HG03520 (cell line): ENCODE results near the gene CLMP.
"Not testable (repeated sequence)": the region's sequence is repeated elsewhere in the genome, so short reads cannot be mapped to it uniquely, and the experiment has no call there.

Experiments used
- ATAC-seq: cut with Tn5 transposase; IDR thresholded peaks from one replicate; pipeline ENCODE4 v1.9.1; 2021; ENCODE audit warnings: mild to moderate bottlenecking, moderate library complexity; ENCODE audit not compliant: unreplicated experiment

Gene CLMP

DNA sequence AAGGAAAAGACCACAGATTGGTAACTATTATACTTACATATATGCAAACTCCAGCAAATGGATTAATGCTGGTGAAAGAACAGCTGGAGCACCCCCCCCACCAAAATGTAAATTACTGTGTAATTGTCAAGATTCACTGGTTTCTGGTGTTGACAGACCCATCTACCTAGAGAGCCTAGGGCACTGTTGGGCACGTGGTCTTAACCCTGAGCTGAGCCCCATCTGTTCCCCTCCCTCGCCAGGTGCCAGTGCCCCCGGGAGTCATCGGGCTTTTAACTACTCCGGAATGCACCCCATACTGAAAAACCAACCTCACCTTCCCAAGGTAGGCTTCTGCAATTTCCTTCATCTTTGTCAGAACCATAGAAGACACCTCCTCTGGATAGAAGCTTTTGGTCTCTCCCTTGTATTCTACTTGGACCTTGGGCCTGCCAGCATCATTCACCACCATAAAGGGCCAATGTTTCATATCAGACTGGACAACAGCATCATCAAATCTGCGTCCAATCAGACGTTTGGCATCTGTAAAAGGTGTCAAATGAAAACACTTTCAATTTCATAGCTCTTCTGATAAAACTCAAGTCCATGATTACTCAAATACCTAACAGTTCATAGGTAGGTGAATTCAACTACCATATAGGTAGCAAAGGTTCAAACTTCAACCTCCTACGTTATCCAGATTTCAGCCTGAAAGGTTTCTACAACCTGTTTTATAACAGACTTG is 134.6 kb downstream of the CLMP start:
- ATAC-seq: no peak

DNA sequence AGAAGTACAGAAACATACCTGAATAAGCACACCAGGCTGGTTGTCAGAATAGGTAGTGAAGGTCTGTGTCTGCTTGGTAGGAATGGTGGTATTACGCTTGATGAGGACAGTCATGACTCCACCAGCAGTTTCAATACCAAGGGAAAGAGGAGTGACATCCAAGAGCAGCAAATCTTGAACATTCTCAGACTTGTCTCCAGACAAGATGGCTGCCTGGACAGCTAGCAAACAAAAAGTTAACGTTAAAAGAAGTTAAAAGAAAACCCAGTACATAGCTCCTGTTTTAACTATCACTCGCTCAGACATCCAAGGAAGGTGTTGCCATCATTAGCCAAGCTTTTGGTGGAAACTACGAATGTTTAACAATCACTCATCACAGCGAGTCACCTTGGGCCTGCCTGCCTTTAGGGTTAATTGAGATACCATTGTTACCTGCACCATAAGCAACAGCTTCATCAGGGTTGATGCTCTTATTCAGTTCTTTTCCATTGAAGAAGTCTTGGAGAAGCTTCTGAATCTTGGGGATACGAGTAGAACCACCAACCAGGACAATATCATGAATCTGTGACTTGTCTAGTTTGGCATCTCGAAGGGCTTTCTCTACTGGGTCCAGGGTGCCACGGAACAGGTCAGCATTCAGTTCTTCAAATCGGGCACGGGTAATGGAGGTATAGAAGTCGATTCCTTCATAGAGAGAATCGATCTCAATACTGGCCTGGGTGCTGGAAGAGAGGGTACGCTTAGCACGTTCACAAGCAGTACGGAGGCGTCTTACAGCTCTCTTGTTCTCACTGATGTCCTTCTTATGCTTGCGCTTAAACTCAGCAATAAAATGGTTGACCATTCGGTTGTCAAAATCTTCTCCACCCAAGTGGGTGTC is 135.8 kb downstream of the CLMP start:
- ATAC-seq: not testable (repeated sequence)

DNA sequence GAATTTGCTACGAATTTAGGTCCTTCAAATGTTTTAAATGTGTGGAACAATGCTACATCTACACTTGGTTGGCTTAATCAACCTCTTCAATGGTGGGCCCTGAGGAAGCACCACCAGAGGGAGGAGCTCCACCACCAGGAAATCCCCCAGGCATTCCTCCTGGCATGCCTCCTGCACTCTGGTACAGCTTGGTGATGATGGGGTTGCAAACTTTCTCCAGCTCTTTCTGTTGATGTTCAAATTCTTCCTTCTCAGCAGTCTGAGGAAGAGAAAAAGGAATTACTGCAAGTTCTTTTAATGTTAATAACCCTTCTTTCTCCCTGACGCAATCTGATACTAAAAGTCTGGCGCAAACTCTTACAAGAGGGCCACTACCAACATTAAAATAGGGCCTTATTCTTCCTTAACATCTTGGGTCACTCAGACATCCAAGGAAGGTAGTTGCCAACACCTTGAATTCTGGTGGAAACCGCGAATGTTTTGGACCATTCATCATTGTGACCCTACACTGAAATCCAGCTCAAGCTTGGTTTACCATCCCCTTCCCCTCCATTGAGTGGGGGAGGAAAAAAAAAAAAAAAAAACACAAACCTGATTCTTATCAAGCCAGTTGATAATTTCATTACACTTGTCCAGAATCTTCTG is 137.3 kb downstream of the CLMP start:
- no peak for ATAC-seq

DNA sequence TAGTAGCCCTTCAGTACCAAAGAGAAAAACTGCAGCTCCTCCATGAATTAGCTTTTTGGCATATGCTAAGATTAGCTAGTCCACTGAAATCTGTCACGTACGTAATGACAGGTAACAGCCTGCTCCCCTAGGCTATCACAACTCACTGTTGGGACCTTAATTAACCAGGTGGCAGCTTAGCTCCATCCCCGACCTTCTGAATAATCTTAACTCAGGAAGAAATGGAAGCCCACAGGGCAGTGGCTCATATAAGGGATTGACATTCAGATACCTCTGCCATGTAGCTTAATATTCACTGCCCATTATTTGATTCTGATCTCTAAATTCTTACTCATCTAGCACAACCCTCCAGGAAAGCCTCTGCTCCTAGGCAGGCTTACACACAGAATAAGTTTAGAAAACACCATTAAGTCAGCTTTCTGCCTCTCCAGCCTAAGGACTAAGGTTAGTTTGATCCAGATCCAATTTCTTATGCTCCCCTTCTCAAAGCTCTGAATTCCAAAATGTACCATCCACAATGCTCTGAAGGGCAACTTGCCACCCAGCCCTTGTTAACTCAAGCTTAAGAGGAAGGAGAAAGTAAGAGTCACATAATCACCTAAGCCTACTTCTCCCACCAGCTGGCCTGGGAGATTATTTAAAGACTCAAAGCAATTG is 138.1 kb downstream of the CLMP start:
- ATAC-seq: no peak

DNA sequence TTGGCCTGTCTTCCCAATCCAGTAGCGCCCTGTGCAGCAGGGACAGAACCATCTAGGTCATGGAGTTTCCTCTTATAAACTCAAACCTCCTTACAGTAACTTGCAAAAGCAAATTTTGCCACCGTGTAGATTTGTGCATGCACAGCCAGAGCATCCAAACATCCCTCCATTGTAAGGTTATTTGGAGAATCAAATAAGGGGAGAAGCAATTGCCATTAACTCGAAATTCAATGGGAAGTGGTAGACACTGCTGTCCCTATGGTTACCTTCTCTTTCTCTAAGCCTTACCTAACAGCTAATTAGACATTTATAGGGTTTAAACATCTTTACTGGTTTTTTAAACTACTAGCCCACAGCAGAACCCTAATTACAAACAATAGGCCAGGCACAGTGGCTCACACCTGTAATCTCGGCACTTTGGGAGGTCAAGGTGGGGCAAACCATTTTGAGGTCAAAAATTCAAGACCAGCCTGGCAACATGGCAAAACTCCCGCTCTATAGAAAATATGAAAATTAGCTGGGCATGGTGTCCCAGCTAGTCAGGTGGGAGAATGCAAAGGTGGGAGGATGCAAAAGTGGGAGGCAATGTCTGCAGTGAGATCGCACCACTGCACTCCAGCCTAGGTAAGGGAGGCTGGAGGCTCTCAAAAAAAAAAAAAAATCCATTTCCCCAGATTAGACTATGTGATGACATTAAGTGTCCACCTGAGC is 139.7 kb downstream of the CLMP start:
- no peak for ATAC-seq

DNA sequence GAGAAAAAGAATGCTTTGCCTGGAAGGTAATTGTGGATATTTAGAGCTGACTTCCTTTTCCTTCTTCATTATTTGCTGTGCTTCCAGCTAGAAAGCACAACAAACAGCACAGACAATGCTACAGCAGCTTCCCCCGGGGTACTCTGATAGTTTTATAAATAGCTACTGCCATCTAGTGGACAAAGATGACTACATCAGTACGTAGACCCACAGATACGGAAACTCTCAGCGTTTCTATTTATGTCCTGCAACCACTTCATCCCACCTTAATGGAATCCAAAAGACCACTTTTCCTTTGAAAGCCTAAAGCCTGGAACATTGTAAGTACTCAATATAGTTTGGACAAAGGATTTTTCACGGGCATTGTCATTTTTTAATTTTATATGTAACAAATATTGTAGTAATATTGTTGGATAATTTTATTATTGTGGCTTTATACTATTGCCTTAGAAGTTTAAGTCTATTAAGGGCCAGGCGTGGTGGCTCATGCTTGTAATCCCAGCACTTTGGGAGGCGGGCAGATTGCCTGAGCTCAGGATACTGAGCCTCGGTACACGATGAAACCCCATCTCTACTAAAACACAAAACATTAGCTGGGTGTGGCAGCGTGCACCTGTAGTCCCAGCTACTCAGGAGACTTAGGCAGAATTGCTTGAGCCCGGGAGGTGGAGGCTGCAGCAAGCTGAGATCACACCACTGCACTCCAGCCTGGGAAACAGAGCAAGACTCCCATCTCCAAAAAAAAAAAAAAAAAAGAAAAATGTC is 140.6 kb downstream of the CLMP start:
- ATAC-seq: peak; percentile 78

DNA sequence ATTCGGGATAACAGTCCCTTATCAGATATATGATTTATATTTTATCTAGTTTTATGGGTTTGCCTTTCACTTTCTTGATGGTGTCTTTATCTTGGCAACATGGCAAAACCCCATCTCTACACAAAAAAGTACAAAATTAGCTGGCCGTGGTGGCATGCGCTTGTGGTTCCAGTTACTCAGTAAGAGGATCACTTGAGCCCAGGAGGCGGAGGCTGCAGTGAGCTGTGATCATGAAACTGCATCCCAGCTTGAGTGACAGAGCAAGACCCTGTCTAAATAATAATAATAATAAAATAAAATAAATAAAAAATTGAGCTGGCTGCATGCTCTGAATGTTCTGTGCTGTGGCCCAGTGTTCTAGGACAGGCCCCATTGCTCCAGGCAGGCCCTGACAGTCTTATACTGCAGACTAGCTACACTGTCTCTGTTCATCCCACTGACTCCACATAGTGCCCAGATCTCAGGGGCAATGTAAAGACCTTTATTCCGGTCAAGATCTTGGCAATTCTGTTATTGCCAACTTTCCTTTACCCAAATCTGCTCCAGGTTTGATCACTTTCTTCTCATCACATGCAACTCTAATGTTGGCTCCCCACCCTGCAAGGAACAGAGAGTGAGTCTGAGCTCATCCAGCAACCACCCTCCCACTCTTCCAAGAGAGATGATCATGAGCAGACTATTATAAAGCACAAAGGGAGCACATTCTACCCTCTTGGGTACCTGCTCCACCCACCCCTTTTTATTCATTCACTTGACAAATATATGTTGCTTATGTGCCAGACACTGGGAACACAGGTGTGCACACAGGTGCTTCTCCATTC is 141.9 kb downstream of the CLMP start:
- ATAC-seq: no peak

DNA sequence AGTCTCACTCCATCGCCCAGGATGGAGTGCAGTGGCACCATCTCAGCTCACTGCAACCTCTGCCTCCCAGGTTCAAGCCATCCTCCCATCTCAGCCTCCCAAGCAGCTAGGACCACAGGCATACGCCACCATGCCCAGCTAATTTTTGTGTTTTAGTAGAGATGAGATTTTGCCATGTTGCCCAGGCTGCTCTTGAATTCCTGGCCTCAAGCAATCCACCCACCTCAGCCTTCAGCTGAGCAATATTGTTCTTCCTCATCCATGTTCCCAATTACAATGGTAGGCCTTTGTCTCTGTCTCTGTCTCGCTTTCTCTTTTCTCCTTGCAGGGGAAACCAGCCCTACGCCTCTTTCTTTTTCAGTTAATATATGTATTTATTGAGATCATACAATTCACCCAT is 143.4 kb downstream of the CLMP start:
- no peak for ATAC-seq

DNA sequence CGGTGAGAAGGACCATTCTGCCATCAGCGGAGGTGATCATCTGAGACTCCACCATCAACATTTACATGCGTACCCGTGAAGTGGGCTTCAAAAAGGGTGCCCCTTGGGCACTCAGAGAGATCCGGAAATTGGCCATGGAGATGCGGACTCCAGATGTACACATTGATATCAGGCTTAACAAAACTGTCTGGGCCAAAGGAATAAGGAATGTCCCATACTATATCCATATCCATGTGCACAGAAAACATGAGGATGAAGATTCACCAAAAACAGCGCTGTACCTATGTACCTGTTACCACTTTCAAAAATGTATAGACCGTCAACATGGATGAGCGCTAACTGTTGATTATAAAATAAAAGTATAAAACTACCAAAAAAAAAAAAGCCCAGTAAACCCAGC is 143.9 kb downstream of the CLMP start:
- no peak for ATAC-seq

DNA sequence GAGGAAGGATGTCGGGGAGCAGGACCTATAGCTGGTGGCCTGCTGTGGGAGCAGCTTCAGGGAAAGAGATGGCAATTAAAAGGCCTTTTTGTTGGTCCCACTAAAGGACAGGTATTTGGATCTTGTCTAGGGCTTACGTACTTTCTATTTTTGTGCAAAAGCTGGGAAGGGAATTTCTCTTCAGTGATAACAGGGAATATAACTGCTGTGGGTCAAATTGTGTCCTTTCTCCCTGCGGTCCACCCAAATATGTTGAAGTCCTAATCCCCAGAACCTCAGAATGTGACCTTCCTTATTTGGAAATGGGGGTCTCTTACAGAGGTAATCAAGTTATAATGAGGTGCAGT is 147.1 kb downstream of the CLMP start:
- no peak for ATAC-seq

DNA sequence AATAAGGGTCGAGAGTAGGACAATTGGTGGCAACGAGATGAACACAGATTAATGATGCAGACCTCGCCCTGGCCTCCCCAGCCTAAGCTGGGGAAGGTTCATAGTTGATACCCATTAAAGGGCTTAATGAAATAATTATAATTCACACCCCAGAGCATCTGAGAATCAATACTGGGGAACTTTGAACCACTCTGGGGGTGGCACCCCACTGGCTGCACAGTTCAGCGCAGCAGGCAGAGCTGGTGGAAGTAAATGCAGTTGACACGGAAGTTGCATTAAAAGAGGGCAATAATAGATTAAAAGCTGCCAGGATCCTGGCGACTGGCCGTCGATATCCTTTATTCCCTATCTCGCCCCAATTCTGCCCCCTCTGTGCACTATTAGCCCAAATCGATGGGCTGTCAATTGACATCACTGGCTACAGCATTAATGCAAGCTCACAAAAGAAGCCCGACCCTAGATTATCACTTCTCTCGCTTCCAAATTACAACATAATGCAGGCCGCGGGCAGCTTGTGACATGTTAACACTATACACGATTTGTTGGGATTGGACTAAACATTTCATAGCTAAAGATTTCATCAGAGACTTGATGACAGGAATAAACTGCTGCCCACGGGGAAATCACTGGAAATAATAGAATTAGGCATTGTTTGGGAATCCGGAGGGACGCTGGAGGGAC is 147.6 kb downstream of the CLMP start:
- no peak for ATAC-seq

DNA sequence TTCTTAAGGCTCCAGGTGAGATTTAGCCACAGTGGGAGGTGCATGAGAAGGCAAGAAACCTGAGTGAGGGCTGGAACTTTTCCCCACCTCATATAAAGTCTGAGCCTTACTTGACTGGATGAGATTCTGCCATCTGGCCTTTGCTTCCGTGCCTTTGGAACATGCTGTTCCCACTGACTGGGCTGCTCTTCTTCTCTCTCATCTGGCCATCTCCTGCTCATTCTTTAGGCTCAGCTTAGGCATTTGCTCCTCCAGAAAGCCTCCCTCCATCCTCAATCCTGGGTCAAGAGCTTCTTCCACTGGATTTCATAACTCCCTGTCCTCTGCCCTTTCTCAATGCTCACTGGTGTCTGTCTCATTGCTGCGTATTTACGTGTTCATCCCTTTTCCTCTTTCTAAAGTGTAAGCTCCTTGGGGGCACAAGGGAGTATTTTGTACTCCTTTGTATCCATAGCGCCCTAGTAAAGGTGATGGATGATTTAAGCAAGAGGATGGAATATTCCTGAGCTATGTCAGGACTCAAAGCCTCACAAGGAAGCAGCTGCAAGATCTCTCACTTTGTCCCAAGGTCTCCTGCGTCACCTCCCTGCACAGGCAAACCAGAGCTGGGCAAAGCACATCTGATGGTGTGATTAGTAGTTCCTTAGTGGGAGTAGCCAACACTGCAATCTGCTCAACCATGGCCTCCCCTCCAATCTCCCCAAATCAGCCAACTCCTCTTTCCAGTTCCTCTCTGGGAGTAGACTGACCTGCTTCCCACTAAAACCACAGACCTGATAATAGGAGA is 148.4 kb downstream of the CLMP start:
- ATAC-seq: no peak

DNA sequence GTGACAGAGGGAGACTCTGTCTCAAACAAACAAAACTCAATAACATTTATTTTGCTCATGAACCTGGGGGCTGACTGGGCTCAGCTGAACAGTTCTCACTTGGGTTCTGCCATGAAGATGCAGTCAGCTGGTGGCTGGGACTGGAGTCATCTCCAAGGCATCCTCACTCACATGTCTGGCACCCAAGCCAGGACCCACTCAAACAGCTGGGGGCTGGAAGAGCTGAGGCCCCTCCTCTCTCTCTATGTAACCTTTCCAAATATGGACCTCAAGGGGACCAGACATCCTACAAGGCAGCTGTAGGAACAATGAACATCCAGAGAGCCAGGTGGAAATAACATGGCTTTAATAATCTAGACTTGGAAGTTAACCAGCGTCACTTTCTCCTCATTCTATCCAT is 149.9 kb downstream of the CLMP start:
- ATAC-seq: no peak

DNA sequence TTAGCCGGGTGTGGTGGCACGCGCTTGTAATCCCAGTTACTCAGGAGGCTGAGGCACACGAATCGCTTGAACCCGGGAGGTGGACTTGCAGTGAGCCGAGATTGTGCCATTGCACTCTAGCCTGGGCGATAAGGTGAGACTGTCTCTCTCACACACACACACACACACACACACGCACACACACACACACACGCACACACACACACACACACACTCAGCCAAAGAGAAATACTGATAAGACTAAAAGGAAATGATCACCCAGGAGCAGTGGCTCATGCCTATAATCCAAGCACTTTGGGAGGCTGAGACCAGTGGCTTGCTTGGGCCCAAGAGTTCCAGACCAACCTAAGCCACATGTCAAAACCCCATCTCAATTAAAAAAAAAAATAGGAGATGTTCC is 153.9 kb downstream of the CLMP start:
- ATAC-seq: no peak

DNA sequence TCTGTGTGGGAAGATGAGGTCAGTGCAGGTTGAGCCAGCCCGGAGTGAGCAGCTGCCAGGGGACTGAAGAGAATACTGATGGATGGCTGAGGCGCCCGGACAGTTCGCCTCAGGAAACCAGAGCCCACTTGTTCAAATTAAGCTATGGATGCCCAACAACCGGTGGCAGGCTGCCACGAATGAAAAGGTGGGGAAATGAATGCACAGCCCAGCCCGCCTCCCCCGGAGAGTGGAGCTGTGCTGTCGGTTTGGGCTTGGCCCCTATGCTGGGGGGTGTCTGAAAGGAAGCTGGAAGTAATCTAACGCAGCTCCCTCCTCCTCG is 155.0 kb downstream of the CLMP start:
- no peak for ATAC-seq

DNA sequence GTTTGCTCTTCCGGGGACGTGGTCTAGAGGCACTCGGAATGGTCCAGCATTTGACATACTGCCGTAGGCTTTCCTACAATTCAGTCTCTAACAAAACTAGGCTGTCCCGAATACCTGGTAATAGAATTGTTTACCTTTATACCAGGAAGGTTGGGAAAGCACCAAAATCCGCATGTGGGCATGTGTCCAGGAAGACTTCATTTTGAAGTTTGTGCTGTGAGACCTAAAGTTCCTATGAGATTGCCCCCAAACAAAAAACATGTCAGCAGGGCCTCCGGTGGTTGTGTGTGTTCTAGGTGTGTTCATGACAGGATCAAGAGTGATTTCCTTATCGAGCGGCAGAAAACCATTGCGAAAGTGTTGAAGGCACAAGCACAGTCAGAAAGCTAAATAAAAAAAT is 159.2 kb downstream of the CLMP start:
- ATAC-seq: no peak

DNA sequence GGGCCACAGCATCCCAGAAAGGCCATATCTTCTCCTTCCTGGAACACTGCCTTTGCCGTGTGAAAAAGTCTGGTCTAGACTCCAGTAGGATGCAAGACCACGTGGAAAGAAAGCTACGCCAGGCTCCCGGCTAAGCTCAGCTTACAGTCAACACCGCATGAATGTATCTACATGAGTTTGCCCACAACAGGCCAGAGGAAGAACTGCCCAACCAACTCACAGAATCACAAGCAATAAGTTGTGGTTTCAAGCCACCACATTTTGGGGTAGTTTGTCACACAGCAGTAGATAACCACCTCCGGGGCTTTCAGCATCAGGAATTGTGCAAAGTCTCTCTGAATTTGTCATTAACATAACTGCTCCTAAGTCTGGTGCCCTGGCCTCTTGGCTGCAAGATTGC is 160.5 kb downstream of the CLMP start:
- ATAC-seq: no peak

DNA sequence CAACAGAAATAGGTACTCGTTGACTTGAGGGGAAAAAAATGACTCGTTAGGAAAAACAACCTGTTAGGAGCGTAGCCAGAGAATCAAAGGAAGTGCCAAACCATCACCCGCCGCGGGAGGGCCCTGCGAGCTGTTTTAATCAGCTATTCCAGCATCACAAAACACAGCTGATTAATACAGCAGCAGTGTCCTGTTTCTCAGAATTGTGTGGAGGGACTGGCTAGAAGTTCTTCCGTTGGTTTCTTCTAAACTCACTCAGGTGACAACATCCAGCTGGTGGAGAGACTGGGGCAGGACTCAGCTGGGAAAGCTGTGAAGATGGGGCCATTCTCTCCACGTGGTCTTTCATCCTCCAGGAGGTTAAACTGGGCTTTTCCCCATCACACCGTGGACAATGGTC is 161.2 kb downstream of the CLMP start:
- no peak for ATAC-seq
